GM21423 (cell line): Measurements from ENCODE around the gene LRRC61.
"Not testable (repeated sequence)": the region's sequence is repeated elsewhere in the genome, so short reads cannot be mapped to it uniquely, and the experiment has no call there.

Experiments used
- ATAC-seq: cut with Tn5 transposase; IDR thresholded peaks from one replicate; pipeline ENCODE4 v1.9.1; 2021; ENCODE audit warnings: mild to moderate bottlenecking, moderate library complexity; ENCODE audit not compliant: unreplicated experiment

Gene LRRC61

DNA sequence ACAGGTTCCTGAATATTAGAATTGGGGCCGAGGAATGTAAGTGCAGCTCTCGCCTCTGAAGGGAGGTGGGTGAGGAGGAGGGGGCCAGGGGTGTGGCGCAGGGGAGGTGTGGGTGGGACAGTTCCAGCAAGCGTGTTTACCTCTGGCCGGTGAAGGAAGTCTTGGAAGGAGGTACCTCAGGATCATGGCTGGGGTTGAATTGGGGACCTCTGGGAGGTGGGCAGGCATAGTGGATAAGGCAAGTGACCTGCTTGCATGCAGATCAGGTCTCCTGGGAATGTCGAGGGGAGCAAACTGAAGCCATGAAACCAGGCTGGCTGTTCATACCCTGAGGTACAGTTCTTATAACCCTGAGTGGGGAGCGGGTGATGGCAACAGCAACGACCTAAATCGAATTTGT, 57.9 kb downstream of the LRRC61 start:
- no peak for ATAC-seq

DNA sequence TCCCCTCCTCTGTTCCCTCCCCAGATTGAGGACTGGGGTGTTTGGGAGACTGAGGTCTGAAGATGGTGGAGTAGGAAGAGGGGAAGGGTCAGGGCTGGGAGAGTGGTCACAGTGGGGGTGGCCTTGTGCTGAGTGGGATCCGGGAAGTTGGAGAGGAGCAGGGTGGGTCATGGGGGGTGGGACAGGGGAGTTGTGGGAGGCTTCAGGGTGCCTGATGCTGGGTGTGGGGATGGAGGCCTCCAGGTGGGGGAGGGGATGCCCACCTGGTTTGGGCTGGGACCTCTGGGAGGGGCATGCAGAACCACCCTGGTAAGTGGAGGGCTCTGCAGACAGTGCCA, 58.6 kb downstream of the LRRC61 start:
- ATAC-seq, result no peak

DNA sequence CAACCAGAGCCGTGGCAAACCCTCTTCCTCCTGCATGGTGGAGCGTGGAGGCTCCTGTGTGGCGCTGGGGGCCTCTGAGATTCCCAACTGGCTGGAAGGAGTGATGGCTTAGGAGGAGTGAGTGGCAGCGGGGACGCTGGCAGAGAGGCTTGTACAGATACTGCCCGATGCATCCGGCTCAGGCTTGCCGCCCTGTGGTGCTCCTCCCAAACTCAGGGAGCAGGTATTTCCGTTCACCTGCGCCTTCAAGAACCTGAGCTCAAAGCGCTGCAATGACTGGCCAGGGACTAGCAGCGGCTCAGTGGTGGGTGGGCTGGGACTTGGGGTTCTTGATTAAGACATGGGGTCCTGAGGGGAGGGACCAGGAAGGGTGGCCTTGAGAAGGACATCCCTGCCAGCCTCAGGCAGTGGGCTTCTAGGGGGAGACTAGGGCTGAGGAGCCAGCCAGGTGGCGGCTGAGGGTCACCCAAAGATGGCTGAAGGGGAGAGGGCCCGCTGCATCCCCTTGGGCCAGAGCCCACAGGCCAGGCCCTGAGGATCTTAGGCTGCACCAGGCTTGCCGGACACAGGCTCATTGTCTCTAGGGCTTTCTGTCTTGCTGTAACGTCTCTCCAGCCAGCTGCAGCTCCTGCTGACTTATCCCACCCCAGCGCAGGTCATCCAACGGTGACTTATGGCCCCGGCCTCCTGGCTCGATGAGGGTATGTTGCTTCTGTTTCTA, 59.1 kb downstream of the LRRC61 start:
- no peak for ATAC-seq

DNA sequence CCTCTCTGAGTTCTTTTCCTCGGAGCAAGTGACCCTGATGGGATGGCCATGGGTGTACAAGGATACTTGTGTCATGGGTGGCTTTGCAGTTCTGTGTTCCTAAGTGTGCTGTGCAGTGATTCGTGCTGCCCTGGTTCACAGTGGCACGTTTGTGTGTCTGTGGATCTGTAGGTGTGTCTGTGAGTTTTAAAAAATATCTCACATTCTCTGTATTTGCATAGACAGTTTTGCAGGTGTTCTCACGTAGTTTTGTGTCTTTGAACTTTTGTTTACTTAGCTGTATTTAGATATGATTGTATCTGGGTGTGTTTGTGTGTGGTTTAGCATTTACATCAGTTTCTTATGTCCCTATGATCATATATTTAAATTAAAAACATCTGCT, 59.7 kb downstream of the LRRC61 start:
- ATAC-seq, result no peak

DNA sequence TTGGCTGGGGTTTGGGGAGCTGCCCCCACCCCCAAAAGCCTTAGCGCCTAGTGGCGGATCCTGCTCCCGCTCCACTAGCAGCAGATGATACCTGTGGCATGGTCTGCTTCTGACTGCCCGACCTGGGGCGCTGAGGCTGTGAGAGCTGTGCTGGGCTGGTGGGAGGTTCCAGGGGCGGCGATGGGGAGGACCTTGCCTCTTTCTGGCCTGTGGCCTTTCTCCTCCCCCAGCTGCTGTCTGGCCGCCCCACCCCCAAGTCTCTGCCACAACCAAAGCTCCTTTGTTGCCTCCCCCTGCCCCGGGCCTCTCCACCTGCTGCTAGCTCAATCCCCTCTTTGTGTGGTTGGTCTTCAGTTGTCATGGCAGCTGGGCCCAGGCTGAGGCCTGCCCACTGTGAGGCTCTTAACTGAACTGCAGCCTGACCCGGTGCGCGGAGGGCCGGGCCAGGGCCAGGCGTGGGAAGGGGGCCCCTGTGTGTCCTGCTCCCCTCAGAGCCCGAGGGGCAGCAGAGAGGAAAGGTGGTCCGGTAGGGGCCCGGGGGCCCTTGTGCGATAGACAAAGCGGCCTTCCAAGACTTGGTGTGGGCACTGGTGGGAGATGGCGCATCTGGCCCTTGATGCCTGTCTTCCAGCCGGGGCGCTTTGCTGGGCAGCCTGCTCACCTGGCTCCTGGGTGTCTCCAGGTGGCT, 60.7 kb downstream of the LRRC61 start:
- no peak for ATAC-seq

DNA sequence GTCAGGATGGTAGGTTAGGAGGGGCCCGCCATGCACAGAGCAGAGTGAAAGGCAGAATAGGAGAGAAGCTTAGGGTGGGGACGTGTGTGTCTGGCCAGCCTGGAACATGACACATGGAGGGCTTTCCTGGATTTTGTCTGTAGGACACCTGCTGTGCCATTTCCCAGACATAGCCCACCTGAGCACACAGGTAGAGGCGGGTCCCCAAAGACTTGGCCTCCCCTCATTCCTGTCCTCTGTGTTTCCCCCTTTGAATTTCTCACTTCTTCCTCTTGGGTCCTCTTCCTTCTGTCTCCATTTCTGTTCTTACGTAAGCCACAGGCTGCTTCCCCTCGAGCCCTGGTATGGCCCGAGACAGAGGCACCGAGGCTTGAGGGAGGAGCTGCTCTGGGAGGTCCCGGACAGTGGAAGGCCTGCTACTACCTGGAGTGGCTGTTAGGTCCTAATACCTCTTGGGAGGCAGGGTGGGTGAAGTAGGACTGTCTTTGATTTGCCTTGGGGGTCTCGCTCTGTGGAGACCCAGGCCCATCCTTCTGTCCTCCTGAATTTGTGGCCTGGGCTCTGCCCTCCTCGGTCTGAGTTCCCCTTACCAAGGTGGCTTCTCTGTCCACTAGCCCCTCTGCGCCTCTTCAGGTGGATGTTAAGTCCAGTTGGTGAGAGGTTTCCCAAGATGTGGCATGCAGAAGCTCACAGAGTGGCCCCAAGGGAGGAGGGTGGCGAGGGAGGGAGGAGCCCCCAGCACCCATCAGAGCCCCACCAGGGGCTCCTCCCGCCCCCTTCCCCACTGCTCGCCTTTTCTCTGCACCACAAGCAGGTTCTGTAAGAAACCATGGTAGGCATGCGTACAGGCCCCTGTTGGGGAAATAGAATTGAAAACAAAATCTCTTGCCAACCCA, 61.5 kb downstream of the LRRC61 start:
- no peak for ATAC-seq

DNA sequence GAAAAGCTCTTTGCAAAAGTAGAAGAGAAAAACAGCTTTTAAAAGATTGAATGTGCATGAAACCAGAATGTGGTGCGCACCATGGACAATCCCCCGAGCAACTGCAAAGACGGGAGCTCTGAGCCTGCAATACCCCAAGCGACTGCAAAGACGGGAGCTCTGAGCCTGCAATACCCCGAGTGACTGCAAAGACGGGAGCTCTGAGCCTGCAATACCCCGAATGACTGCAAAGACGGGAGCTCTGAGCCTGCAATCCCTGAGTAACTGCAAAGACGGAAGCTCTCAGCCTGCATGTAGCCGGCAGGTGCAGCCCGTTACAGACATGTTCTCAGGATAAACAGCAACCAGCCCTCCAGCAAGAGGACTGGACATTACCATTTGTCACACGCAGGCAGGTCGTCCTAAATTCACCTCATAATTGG, 62.2 kb downstream of the LRRC61 start:
- ATAC-seq, result no peak

DNA sequence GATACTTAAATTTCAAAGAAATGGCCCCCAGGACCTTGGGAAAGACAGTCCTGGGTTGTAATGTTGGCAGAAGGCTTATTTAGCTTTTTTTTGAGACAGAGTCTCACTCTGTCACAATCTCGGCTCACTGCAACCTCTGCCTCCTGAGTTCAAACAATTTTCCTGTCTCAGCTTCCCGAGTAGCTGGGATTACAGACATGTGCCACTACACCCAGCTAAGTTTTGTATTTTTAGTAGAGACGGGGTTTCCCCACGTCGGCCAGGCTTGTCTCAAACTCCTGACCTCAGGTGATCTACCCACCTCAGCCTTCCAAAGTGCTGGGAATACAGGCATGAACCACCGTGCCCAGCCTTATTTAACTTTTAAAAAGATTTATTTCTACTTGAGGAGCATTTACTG, 62.7 kb downstream of the LRRC61 start:
- ATAC-seq, result not testable (repeated sequence)
